Measurements from ENCODE around the gene CD55.

CD55 gene

GRCh38 chr1:207304710-207305488, 16.6 kb upstream of the CD55 start:
- Histone ChIP-seq H3K4me2 (ENCODE audit: low read depth, low read length) (no peak overlapping the region), H3K36me3 (replicated peaks; ENCODE audit: insufficient read depth, low read length) (no peaks in the 10 kb centered on the region), H3K4me3 (ENCODE audit: low read length) (no peak overlapping the region), H3K79me2 (ENCODE audit: low read length) (no peaks in the 10 kb centered on the region), H2AFZ (ENCODE audit: low read length) (no peak overlapping the region), H3K4me1 (ENCODE audit: low read length) (0 out of 2 replicates have a peak, but pooled peaks cover 3% of the 10 kb centered on the region), H3K27me3 (replicated peaks; ENCODE audit: insufficient read depth, low read length) (no peaks in the 10 kb centered on the region), H4K20me1 (ENCODE audit: insufficient read depth, low read length) (no peaks in the 10 kb centered on the region), H3K9me3 (replicated peaks; ENCODE audit: insufficient read depth, low read length) (no peaks in the 10 kb centered on the region), H3K9me2 (replicated peaks; ENCODE audit: insufficient read depth, low read length) (no peaks in the 10 kb centered on the region), H3K27ac (ENCODE audit: low read length) (no peak overlapping the region), H3K9ac (ENCODE audit: low read length) (no peak overlapping the region), H3F3A (ENCODE audit: insufficient read depth, low read length) (no peaks in the 10 kb centered on the region)
- DNase-seq = no peak
- TF ChIP-seq EZH2 (optimal IDR thresholded peaks at IDR 0.05; ENCODE audit: low read depth, low read length) (no peak), EZH2phosphoT487 (IDR thresholded peaks at IDR 0.05; ENCODE audit: low read length) (no peak), CTCF (IDR thresholded peaks at IDR 0.05; ENCODE audit: low read length) (no peak)

GRCh38 chr1:207305489-207305873, 16.0 kb upstream of the CD55 start:
- DNase-seq = no peak
- Histone ChIP-seq H3K27me3 (replicated peaks; ENCODE audit: insufficient read depth, low read length) (no peaks in the 10 kb centered on the region), H3K36me3 (replicated peaks; ENCODE audit: insufficient read depth, low read length) (no peaks in the 10 kb centered on the region), H3K9me3 (replicated peaks; ENCODE audit: insufficient read depth, low read length) (no peaks in the 10 kb centered on the region), H3K9me2 (replicated peaks; ENCODE audit: insufficient read depth, low read length) (no peaks in the 10 kb centered on the region), H2AFZ (ENCODE audit: low read length) (no peak overlapping the region), H3K79me2 (ENCODE audit: low read length) (no peaks in the 10 kb centered on the region), H4K20me1 (ENCODE audit: insufficient read depth, low read length) (no peaks in the 10 kb centered on the region), H3K9ac (ENCODE audit: low read length) (no peak overlapping the region), H3K4me1 (ENCODE audit: low read length) (0 out of 2 replicates have a peak, but pooled peaks cover 5% of the 10 kb centered on the region), H3F3A (ENCODE audit: insufficient read depth, low read length) (no peaks in the 10 kb centered on the region), H3K4me2 (ENCODE audit: low read depth, low read length) (no peak overlapping the region), H3K4me3 (ENCODE audit: low read length) (no peak overlapping the region), H3K27ac (ENCODE audit: low read length) (no peak overlapping the region)
- TF ChIP-seq CTCF (IDR thresholded peaks at IDR 0.05; ENCODE audit: low read length) (no peak), EZH2 (optimal IDR thresholded peaks at IDR 0.05; ENCODE audit: low read depth, low read length) (no peak), EZH2phosphoT487 (IDR thresholded peaks at IDR 0.05; ENCODE audit: low read length) (no peak)

GRCh38 chr1:207306023-207306422, 15.5 kb upstream of the CD55 start:
- no peak overlapping the region for H2AFZ ChIP-seq (ENCODE audit: low read length)
- no peaks in the 10 kb centered on the region for H3K27me3 ChIP-seq (replicated peaks; ENCODE audit: insufficient read depth, low read length)
- H3K27ac ChIP-seq (ENCODE audit: low read length) = no peak overlapping the region
- no peak for TF ChIP-seq CTCF (IDR thresholded peaks at IDR 0.05; ENCODE audit: low read length)
- TF ChIP-seq EZH2 (optimal IDR thresholded peaks at IDR 0.05; ENCODE audit: low read depth, low read length) = no peak
- no peak for TF ChIP-seq EZH2phosphoT487 (IDR thresholded peaks at IDR 0.05; ENCODE audit: low read length)
- no peaks in the 10 kb centered on the region for H3K9me3 ChIP-seq (replicated peaks; ENCODE audit: insufficient read depth, low read length)
- no peak overlapping the region for H3K9ac ChIP-seq (ENCODE audit: low read length)
- H3K4me3 ChIP-seq (ENCODE audit: low read length) = no peak overlapping the region
- no peak overlapping the region for H3K4me2 ChIP-seq (ENCODE audit: low read depth, low read length)
- H3F3A ChIP-seq (ENCODE audit: insufficient read depth, low read length) = no peaks in the 10 kb centered on the region
- no peak for DNase-seq
- no peaks in the 10 kb centered on the region for H3K36me3 ChIP-seq (replicated peaks; ENCODE audit: insufficient read depth, low read length)
- no peaks in the 10 kb centered on the region for H3K79me2 ChIP-seq (ENCODE audit: low read length)
- 0 out of 2 replicates have a peak, but pooled peaks cover 5% of the 10 kb centered on the region for H3K4me1 ChIP-seq (ENCODE audit: low read length)
- no peaks in the 10 kb centered on the region for H3K9me2 ChIP-seq (replicated peaks; ENCODE audit: insufficient read depth, low read length)
- no peaks in the 10 kb centered on the region for H4K20me1 ChIP-seq (ENCODE audit: insufficient read depth, low read length)
